Pancreas (tissue), 10 donors: ENCODE data around the gene ATP7A. TPM values are rescaled to one million over a fixed set of nuclear protein-coding genes. Genes with fewer than 3 reads are reported as not detected.
"Not testable (repeated sequence)": the region's sequence is repeated elsewhere in the genome, so short reads cannot be mapped to it uniquely, and the experiment has no call there.

ENCODE experiments used
- ATAC-seq, 4 donors: fragments of 200-7000 bp; cut with Tn5 transposase; one replicate each; pipeline versions ENCODE4 v1.8.0 to v1.9.1; 2020; ENCODE audit warnings: mild to moderate bottlenecking in 4 of 4, moderate library complexity in 4 of 4
- DNase-seq, 6 donors: peaks; one replicate each; pipeline ENCODE4 v3.0.0-alpha.2; 2020
- FAIRE-seq: peaks from 2 replicates; lab custom pipeline; 2012; peaks lifted over from hg19 to GRCh38; lab: Jason Lieb, UNC
- H3K27ac ChIP-seq, 4 donors: fragments of 200-600 bp; sonication (generic); 1 replicate in 3 of 4; 2 replicates in 1 of 4; pipeline versions ENCODE4 v1.5.0 to v1.8.0; 2020
- H3K27me3 ChIP-seq, 4 donors: fragments of 200-600 bp; one replicate each; pipeline ENCODE4 v1.8.0; 2021
- H3K36me3 ChIP-seq, 3 donors: fragments of 200-600 bp; sonication (generic) in 1 of 3; one replicate each; pipeline versions ENCODE4 v1.5.0 to v1.8.0; 2020 to 2021
- H3K4me1 ChIP-seq, 3 donors: fragments of 200-600 bp; one replicate each; pipeline ENCODE4 v1.8.0; 2021
- H3K4me3 ChIP-seq, 4 donors: fragments of 200-600 bp; sonication (generic) in 2 of 4; one replicate each; pipeline versions ENCODE4 v1.5.0 to v1.8.0; 2020 to 2021
- H3K9me3 ChIP-seq, 4 donors: fragments of 200-600 bp; one replicate each; pipeline ENCODE4 v1.8.0; 2021
- CTCF ChIP-seq, 4 donors: fragments of 200-600 bp; sonication (generic) in 3 of 4; IDR thresholded peaks; one replicate each; pipeline versions ENCODE4 v1.5.0 to v1.8.0; 2021; ENCODE audit warnings: antibody characterized with exemption in 4 of 4
- WGBS, 2 donors: extraction: QIAGEN DNeasy Blood & Tissue Kit; methylation state at CpG; one replicate each; pipeline ENCODE4 v1.1.7; 2013; 5-methylcytosine and 5-hydroxymethylcytosine counted together
- intact Hi-C, 3 donors: fragments of 100-400 bp; cut with DNase I; formaldehyde crosslinking; loops; one replicate each; pipeline versions ENCODE4 v1.11.1 to v1.14.2; 2022
- polyA plus RNA-seq, 2 donors: library from polyadenylated mRNA; stranded (reverse); fragments of 200-250 nt; gene quantifications; one replicate each; pipeline ENCODE4 v1.2.3, GENCODE V29; 2013
- total RNA-seq, 6 donors: library from RNA; stranded (reverse); fragmentation: NEBNext Ultra II Directional in 4 of 6; extraction: Animal tissue kit (Norgen Biotek cat#: 25700) in 4 of 6; gene quantifications; one replicate each; pipeline versions ENCODE4 v1.2.1 to v1.2.4, GENCODE V29; 2021 to 2023
- donor health status: healthy with polysubstance abuse.
- donor health status: DM: no; HTN: no; CAD: no; lungs with moderate emphysema.
- donor health status: DM: no; HTN: no; CAD: no.
- donor health status: control.
- donor health status: control.
- donor health status: Bipolar disorder and iron deficiency.
- donor health status: DM: yes; HTN: yes; CAD: no.
- donor health status: DM: no; HTN: no; CAD: no.
- donor health status: DM: no; HTN: no; CAD: no.
- donor health status: DM: yes; HTN: yes; CAD: no.

Gene ATP7A
- total and polyA plus RNA-seq, 8 donors = 1.3 to 7.8 (median 4.1) TPM

- no peak overlapping the region for H3K4me3 ChIP-seq
- no peaks in the 10 kb centered on the region for H3K27me3 ChIP-seq
- DNase-seq (no peak), FAIRE-seq (no peak), ATAC-seq (no peak)
- H3K36me3 ChIP-seq = no peaks in the 10 kb centered on the region
- no peak for TF ChIP-seq CTCF (IDR thresholded peaks at IDR 0.05)
- H3K27ac ChIP-seq = no peak overlapping the region
- H3K4me1 ChIP-seq = no peaks in the 10 kb centered on the region
- intact Hi-C loops = no loop called here
- H3K9me3 ChIP-seq = no peaks in the 10 kb centered on the region
Observed at GRCh38 chrX:78074088-78074487, 163.6 kb downstream of the ATP7A start.

GRCh38 chrX:78075787-78076389 is 165.4 kb downstream of the ATP7A start:
- DNase-seq = no peak
- Histone ChIP-seq H3K4me3 (no peak overlapping the region), H3K27me3 (no peaks in the 10 kb centered on the region), H3K27ac (no peak overlapping the region), H3K4me1 (no peaks in the 10 kb centered on the region), H3K9me3 (no peaks in the 10 kb centered on the region), H3K36me3 (no peaks in the 10 kb centered on the region)
- intact Hi-C loops = no loop called here
- 78 to 81% methylated on average over 5 of the region's 5 CpGs for WGBS, 2 donors
- no peak for TF ChIP-seq CTCF (IDR thresholded peaks at IDR 0.05)
- FAIRE-seq = no peak
- no peak for ATAC-seq

- H3K9me3 ChIP-seq, intact Hi-C loops, H3K4me3 ChIP-seq, H3K27ac ChIP-seq, H3K4me1 ChIP-seq, H3K27me3 ChIP-seq, ATAC-seq, DNase-seq, FAIRE-seq, H3K36me3 ChIP-seq: not testable (repeated sequence)
- 77 to 96% methylated on average over 6 of the region's 6 CpGs for WGBS, 2 donors
Observed at GRCh38 chrX:78081413-78081812, 170.9 kb downstream of the ATP7A start.

GRCh38 chrX:78092296-78092695 is 181.8 kb downstream of the ATP7A start:
- FAIRE-seq = no peak
- Histone ChIP-seq H3K9me3 (no peaks in the 10 kb centered on the region), H3K36me3 (no peaks in the 10 kb centered on the region), H3K4me3 (no peak overlapping the region), H3K4me1 (no peaks in the 10 kb centered on the region), H3K27me3 (peaks cover 0 to 8% (median 0%) of the 10 kb centered on the region in 4 donors), H3K27ac (no peak overlapping the region)
- no peak for TF ChIP-seq CTCF (IDR thresholded peaks at IDR 0.05)
- 36 to 54% methylated on average over 2 of the region's 2 CpGs for WGBS, 2 donors
- intact Hi-C loops = no loop called here
- ATAC-seq = peak in 1 of 4 donors; percentile 33
- no peak for DNase-seq

- H3K27ac ChIP-seq = no peak overlapping the region
- no peak for TF ChIP-seq CTCF (IDR thresholded peaks at IDR 0.05)
- intact Hi-C loops = no loop called here
- no peak for FAIRE-seq
- no peaks in the 10 kb centered on the region for H3K36me3 ChIP-seq
- no peak for ATAC-seq
- H3K27me3 ChIP-seq = peaks cover 0 to 13% (median 0%) of the 10 kb centered on the region in 4 donors
- H3K4me3 ChIP-seq = no peak overlapping the region
- no peaks in the 10 kb centered on the region for H3K4me1 ChIP-seq
- no peaks in the 10 kb centered on the region for H3K9me3 ChIP-seq
- no peak for DNase-seq
Observed at GRCh38 chrX:78098108-78098507, 187.6 kb downstream of the ATP7A start.

Other genes with a start within 250 kb of the ATP7A start
- 10 to 100 TPM; 31.9 to 57.2 (median 42.7) TPM for gene ATRX, start 124.5 kb upstream of the ATP7A start, total RNA-seq
- gene ATRX, start 124.5 kb upstream of the ATP7A start, polyA plus RNA-seq = 10 to 100 TPM; 11.3 to 15.4 TPM
- gene MAGT1, start 15.3 kb upstream of the ATP7A start, total RNA-seq = 10 to 100 TPM; 26.1 to 51.3 (median 40.0) TPM
- 10 to 100 TPM in 1 of 2 donors, 1 to 10 TPM in 1; 7.4 to 17.4 TPM for gene MAGT1, start 15.3 kb upstream of the ATP7A start, polyA plus RNA-seq
- 10 to 100 TPM; 36.7 to 83.4 (median 66.1) TPM for gene COX7B, start 11.2 kb upstream of the ATP7A start, total RNA-seq
- 100 to 1,000 TPM; 221 to 295 TPM for gene COX7B, start 11.2 kb upstream of the ATP7A start, polyA plus RNA-seq
- gene PGAM4, start 58.9 kb downstream of the ATP7A start, total RNA-seq = not detected
- not detected for gene PGAM4, start 58.9 kb downstream of the ATP7A start, polyA plus RNA-seq
- gene PGK1, start 193.6 kb downstream of the ATP7A start, total RNA-seq = 100 to 1,000 TPM in 2 of 6 donors, 10 to 100 TPM in 4; 38.3 to 120 (median 74.2) TPM
- gene PGK1, start 193.6 kb downstream of the ATP7A start, polyA plus RNA-seq = 10 to 100 TPM; 27.0 to 68.5 TPM
- 10 to 100 TPM in 2 of 6 donors, 1 to 10 TPM in 4; 7.2 to 13.2 (median 9.0) TPM for gene TAF9B, start 229.0 kb downstream of the ATP7A start, total RNA-seq
- gene TAF9B, start 229.0 kb downstream of the ATP7A start, polyA plus RNA-seq = 10 to 100 TPM in 1 of 2 donors, 1 to 10 TPM in 1; 7.2 to 13.2 TPM